GM10266 (cell line): ENCODE measurements around the gene TEX19.

Experiments used
- DNase-seq: peaks from one replicate; pipeline ENCODE4 v3.0.0; 2012; ENCODE audit errors: extremely low spot score
- CTCF ChIP-seq: IDR thresholded peaks from 2 replicates; pipeline ENCODE4 v1.5.1; 2012; ENCODE audit warnings: mild to moderate bottlenecking, low read depth; ENCODE audit not compliant: control insufficient read depth, insufficient read depth; ENCODE audit errors: missing control alignments

The TEX19 gene

GRCh38 chr17:82390860-82391435 is 31.9 kb downstream of the TEX19 start:
- DNase-seq = no peak
- no peak for TF ChIP-seq CTCF

- no peak for DNase-seq
- TF ChIP-seq CTCF = no peak
These were observed 32.5 kb downstream of the TEX19 start for GRCh38 chr17:82391496-82392066.

- no peak for DNase-seq
- TF ChIP-seq CTCF = no peak
These were observed 33.3 kb downstream of the TEX19 start for GRCh38 chr17:82392209-82392920.

GRCh38 chr17:82392941-82393340 is 33.9 kb downstream of the TEX19 start:
- TF ChIP-seq CTCF = no peak
- no peak for DNase-seq

GRCh38 chr17:82394278-82394677 is 35.2 kb downstream of the TEX19 start:
- no peak for DNase-seq
- no peak for TF ChIP-seq CTCF

GRCh38 chr17:82396601-82397435 is 37.8 kb downstream of the TEX19 start:
- no peak for TF ChIP-seq CTCF
- no peak for DNase-seq
